A673 (cell line): ENCODE data around the gene F2R.

ENCODE experiments used
- CTCF ChIP-seq: fragments of 300-800, 200-600 bp; sonication (generic); conservative IDR thresholded peaks from 2 replicates; pipeline ENCODE4 v1.5.1; 2017; ENCODE audit warnings: low read depth, mild to moderate bottlenecking, antibody characterized with exemption, low read length, moderate library complexity, mixed read lengths
- EZH2 ChIP-seq: fragments of 200-600 bp; sonication (generic); IDR thresholded peaks from 2 replicates; pipeline ENCODE4 v1.6.1; 2017; ENCODE audit warnings: borderline replicate concordance, low read depth, mild to moderate bottlenecking, mixed read lengths, antibody characterized with exemption, low read length; ENCODE audit not compliant: poor library complexity, severe bottlenecking

- TF ChIP-seq CTCF: no peak
- no peak for TF ChIP-seq EZH2
Measured at GRCh38 chr5:76689321-76690036, 26.4 kb upstream of the F2R start.
